Mammary epithelial cell (primary cell): Measurements from ENCODE around the gene GADD45G.

Experiments
- EZH2 ChIP-seq: IDR thresholded peaks from 2 replicates; pipeline ENCODE4 v1.6.1; 2012; ENCODE audit warnings: low read length, inconsistent platforms, borderline replicate concordance
- TF ChIP-seq, protein P1 (sequence below), 2 donors: IDR thresholded peaks in 1 of 2; conservative IDR thresholded peaks in 1 of 2; 2 replicates each; pipeline ENCODE4 v1.5.1; 2011 to 2012; ENCODE audit warnings: inconsistent platforms in 2 of 2, low read length in 2 of 2, mild to moderate bottlenecking in 2 of 2, control low read depth in 1 of 2, low read depth in 1 of 2; ENCODE audit not compliant: insufficient read depth in 1 of 2; ENCODE audit errors: extremely low read depth in 1 of 2

DNA sequence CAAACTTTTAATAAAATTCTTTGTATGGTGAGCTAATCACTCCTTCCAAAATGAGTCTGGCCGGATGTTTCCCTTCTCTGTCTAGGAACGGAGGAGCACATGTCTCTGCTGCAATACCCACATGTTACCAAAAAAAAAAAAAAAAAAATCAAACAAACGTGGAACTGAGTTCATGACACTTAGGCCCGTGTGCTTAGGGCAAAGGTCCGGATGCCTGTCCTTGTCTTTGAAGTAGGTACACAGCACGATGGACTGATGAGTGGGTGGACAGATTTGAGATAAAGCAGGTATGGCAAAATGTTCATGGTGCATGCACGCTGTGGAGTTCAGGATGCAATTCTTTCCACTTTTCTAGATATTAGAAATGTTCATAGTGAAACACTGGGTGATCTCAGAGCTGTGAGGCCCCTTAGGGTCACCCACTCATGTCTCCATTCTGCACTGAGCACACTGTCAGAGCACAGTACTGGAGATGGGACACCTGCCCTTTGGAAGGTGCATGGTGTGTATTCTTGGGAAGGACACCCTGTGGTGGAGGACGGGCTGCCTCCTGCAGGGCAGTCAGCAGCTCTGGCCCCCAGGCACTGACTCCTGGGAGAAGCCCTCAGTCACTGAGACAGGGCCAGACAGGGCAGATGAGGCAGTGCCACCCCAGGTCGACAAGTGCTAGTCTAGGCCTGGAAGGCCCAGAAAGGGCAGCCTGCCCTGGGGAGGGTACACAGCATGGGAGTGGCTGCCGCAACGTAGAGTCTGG lies 43.6 kb downstream of the GADD45G start:
- TF ChIP-seq, protein P1, sequence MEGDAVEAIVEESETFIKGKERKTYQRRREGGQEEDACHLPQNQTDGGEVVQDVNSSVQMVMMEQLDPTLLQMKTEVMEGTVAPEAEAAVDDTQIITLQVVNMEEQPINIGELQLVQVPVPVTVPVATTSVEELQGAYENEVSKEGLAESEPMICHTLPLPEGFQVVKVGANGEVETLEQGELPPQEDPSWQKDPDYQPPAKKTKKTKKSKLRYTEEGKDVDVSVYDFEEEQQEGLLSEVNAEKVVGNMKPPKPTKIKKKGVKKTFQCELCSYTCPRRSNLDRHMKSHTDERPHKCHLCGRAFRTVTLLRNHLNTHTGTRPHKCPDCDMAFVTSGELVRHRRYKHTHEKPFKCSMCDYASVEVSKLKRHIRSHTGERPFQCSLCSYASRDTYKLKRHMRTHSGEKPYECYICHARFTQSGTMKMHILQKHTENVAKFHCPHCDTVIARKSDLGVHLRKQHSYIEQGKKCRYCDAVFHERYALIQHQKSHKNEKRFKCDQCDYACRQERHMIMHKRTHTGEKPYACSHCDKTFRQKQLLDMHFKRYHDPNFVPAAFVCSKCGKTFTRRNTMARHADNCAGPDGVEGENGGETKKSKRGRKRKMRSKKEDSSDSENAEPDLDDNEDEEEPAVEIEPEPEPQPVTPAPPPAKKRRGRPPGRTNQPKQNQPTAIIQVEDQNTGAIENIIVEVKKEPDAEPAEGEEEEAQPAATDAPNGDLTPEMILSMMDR (conservative IDR thresholded peaks at IDR 0.05 in 1 of 2, IDR thresholded peaks at IDR 0.05 in 1 of 2; ENCODE audit: extremely low read depth in 1 of 2, insufficient read depth in 1 of 2, low read depth in 1 of 2, low read length in 2 of 2): no peak
- no peak for TF ChIP-seq EZH2
